ENCODE results near the gene SLIT1.

Gene SLIT1

GRCh38 chr10:96955794-96956193, 230.0 kb downstream of the SLIT1 start:
- DNase-seq: no peak

GRCh38 chr10:96951954-96952353, 233.8 kb downstream of the SLIT1 start:
- DNase-seq: no peak

- DNase-seq: no peak
These were observed 236.6 kb downstream of the SLIT1 start for GRCh38 chr10:96949039-96949683.

Data from activated CD4-positive, alpha-beta T cell treated with anti-CD3 and anti-CD28 coated beads, Interleukin-2, amount 50 U/mL, for 1 hour (primary cell).